Subcutaneous abdominal adipose tissue (tissue), 5 donors: ENCODE measurements around the gene BST1.
"Not testable (repeated sequence)": the region's sequence is repeated elsewhere in the genome, so short reads cannot be mapped to it uniquely, and the experiment has no call there.

ENCODE experiments used
- H3K27ac ChIP-seq: one replicate; pipeline ENCODE4 v1.7.0; 2013; ENCODE audit warnings: low read depth, mild to moderate bottlenecking, inconsistent platforms, low read length, moderate library complexity
- H3K27me3 ChIP-seq, 5 donors: one replicate each; pipeline ENCODE4 v1.7.0; 2013; ENCODE audit warnings: low read length in 5 of 5, inconsistent platforms in 1 of 5; ENCODE audit not compliant: control insufficient read depth in 5 of 5, insufficient read depth in 4 of 5
- H3K36me3 ChIP-seq, 5 donors: one replicate each; pipeline ENCODE4 v1.7.0; 2013; ENCODE audit warnings: low read length in 5 of 5; ENCODE audit not compliant: control insufficient read depth in 5 of 5, insufficient read depth in 5 of 5
- H3K4me1 ChIP-seq, 5 donors: one replicate each; pipeline ENCODE4 v1.7.0; 2013; ENCODE audit warnings: low read length in 5 of 5, mild to moderate bottlenecking in 3 of 5, moderate library complexity in 1 of 5; ENCODE audit not compliant: control insufficient read depth in 5 of 5, insufficient read depth in 5 of 5
- H3K4me3 ChIP-seq, 5 donors: one replicate each; pipeline ENCODE4 v1.7.0; 2013; ENCODE audit warnings: low read length in 5 of 5, low read depth in 1 of 5
- H3K9ac ChIP-seq, 5 donors: one replicate each; pipeline ENCODE4 v1.7.0; 2013; ENCODE audit warnings: low read length in 5 of 5, mild to moderate bottlenecking in 4 of 5, moderate library complexity in 3 of 5
- H3K9me3 ChIP-seq, 5 donors: one replicate each; pipeline ENCODE4 v1.7.0; 2013; ENCODE audit warnings: low read length in 5 of 5; ENCODE audit not compliant: control insufficient read depth in 5 of 5
- donor health status: healthy.
- donor health status: healthy.
- donor health status: healthy.
- donor health status: healthy.
- donor health status: healthy.

Gene BST1

DNA sequence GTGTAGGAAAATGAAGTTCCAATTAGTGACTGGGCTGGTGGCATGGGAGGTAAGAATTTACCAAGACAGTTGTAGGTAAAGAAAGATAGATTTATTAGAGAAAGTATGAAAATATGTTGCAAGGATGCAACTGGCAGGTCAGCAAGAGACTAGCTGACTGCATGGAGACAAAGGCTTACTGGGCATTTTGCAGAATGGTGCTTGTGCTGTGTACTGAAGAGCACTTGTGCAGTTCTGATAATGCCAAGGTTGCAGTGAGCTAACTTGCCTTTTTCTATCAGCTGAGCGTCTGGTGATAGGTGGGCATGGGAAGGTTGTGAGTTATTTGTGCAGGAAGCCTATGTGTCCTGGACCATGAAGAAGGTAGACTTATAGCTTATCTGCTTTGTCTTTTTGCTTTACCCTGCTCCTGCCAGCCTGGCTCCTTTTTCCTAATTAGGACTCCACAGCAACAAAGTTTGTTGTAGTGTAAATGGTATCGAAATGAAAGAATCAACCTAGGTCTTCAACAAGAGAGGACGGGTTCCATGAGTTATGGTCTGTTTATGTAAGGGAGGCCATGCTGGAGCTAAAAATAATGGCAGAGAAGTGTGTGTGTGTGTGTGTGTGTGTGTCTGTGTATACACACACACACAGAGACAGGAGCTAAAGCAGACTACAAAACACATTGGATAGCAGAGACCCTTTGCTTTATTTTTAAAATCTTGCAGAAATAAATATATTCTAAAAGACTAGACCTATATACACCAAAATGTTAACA lies 15.0 kb downstream of the BST1 start:
- Histone ChIP-seq H3K4me3 (no peak overlapping the region), H3K9me3 (no peaks in the 10 kb centered on the region), H3K27me3 (no peaks in the 10 kb centered on the region), H3K9ac (peak overlapping the region in 2 of 5 donors; percentile 1 to 57), H3K4me1 (peaks cover 2 to 27% (median 21%) of the 10 kb centered on the region in 5 donors), H3K36me3 (peaks cover 0 to 10% (median 4%) of the 10 kb centered on the region in 5 donors), H3K27ac (peak overlapping the region; percentile 33)

- Histone ChIP-seq H3K27ac (no peak overlapping the region), H3K9ac (no peak overlapping the region), H3K36me3 (peaks cover 0 to 12% (median 6%) of the 10 kb centered on the region in 5 donors), H3K4me1 (peaks cover 2 to 27% (median 21%) of the 10 kb centered on the region in 5 donors), H3K27me3 (no peaks in the 10 kb centered on the region), H3K4me3 (no peak overlapping the region), H3K9me3 (no peaks in the 10 kb centered on the region)
Observed at GRCh38 chr4:15718465-15718864, 15.6 kb downstream of the BST1 start.

DNA sequence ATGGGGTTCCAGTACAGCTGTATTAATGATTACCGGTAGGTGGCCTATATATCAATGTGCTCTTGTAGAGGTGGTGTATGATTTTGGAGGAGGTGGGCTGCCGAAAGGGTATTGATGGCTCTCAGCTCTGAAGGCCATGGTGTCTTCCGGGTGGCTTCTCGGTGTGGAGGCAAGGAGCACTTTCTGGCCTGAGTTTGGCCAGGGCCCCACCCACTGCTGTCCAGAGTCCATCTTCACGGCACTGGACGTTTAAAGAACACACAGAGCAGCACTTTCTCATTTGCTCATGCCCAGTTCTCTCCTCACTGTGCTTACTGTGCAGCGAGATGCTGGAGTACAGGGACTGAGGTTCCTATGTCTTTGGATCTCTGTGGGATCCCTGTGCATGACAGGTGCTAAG lies 16.1 kb downstream of the BST1 start:
- H3K9me3 ChIP-seq: no peaks in the 10 kb centered on the region
- H3K9ac ChIP-seq: no peak overlapping the region
- no peak overlapping the region for H3K27ac ChIP-seq
- no peak overlapping the region for H3K4me3 ChIP-seq
- H3K36me3 ChIP-seq: peaks cover 3 to 16% (median 9%) of the 10 kb centered on the region in 5 donors
- no peaks in the 10 kb centered on the region for H3K27me3 ChIP-seq
- H3K4me1 ChIP-seq: peaks cover 1 to 27% (median 21%) of the 10 kb centered on the region in 5 donors

DNA sequence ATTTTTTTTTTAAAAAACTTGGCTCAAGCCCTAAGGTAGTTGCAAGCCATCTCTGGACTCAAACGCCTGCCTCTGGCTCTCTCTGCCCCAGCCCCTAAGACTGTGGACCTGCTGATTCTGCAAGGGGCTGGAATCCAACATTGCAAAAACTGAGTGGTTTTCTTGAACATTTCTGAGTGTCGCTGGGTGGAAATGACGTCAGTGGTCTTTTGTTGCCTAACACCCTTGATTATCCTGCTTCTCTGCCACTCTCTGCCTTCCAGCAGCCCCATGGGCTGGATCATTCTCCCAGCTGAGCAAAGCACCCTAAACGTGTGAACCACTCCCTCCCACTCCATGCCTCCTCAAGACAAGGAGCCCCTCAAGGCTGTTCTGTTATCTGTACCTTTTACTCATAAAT lies 16.6 kb downstream of the BST1 start:
- Histone ChIP-seq H3K27me3 (no peaks in the 10 kb centered on the region), H3K9me3 (no peaks in the 10 kb centered on the region), H3K36me3 (peaks cover 3 to 19% (median 11%) of the 10 kb centered on the region in 5 donors), H3K9ac (no peak overlapping the region), H3K27ac (no peak overlapping the region), H3K4me1 (peaks cover 0 to 21% (median 17%) of the 10 kb centered on the region in 5 donors), H3K4me3 (no peak overlapping the region)

- Histone ChIP-seq H3K4me3 (no peak overlapping the region), H3K9me3 (no peaks in the 10 kb centered on the region), H3K4me1 (peaks cover 0 to 15% (median 11%) of the 10 kb centered on the region in 5 donors), H3K27me3 (no peaks in the 10 kb centered on the region), H3K27ac (no peak overlapping the region), H3K9ac (no peak overlapping the region), H3K36me3 (peaks cover 3 to 22% (median 11%) of the 10 kb centered on the region in 5 donors)
Observed at GRCh38 chr4:15720851-15721250, 18.0 kb downstream of the BST1 start.

DNA sequence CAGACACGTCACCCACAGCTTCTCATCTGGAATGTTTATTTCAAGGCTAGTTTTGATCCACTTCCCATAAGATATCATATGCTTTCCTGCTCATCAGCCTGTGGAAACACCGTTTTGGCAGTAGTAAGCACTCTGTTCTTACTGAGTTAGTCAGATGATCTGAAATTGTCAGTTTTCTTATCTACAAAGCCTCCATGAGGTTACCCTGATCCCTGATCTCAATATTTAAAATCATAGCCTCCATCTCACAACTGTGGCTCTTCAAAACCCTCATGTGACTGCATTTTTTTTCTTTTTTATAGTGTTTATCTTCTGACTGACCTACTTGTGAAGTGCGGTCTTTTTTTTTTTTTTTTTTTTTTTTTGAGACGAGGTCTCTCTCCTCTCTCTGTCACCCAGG lies 22.7 kb downstream of the BST1 start:
- no peak overlapping the region for H3K27ac ChIP-seq
- H3K4me1 ChIP-seq: peaks cover 0 to 2% (median 0%) of the 10 kb centered on the region in 5 donors
- H3K4me3 ChIP-seq: no peak overlapping the region
- H3K9ac ChIP-seq: no peak overlapping the region
- H3K36me3 ChIP-seq: peaks cover 3 to 18% (median 8%) of the 10 kb centered on the region in 5 donors
- no peaks in the 10 kb centered on the region for H3K27me3 ChIP-seq
- no peaks in the 10 kb centered on the region for H3K9me3 ChIP-seq

DNA sequence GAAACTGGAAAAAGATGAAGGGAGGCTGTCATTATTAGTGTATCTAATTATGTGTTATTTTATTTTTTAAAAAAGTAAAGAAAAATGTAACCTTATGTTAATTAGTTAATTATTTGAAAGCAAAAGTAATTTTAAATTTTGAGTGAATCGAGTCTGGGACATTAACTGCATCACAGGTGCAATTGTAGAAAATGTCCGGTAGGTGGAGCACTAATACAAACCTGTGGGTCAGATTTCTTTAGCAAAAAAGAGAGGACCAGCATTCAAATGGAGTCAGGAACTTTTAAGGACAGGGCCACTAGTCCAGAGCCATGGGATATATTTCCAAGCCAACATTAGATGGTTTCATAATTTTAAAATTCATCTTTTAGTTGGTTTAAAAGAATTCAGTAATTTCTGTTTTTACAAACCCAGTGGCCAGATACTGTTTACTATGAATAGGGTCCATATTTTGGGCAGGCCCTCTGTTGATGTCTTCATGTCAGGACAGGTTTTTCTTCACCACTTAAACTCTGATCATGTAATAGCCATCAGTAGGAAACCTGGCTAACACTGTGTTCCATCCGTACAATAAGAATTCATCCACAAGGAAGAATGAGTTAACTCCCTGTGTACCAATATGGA lies 27.2 kb downstream of the BST1 start:
- Histone ChIP-seq H3K4me1 (peaks cover 0 to 2% (median 0%) of the 10 kb centered on the region in 5 donors), H3K36me3 (peaks cover 0 to 3% (median 2%) of the 10 kb centered on the region in 5 donors), H3K9me3 (no peaks in the 10 kb centered on the region), H3K9ac (no peak overlapping the region), H3K27ac (no peak overlapping the region), H3K27me3 (no peaks in the 10 kb centered on the region), H3K4me3 (no peak overlapping the region)

- H3K27ac ChIP-seq, H3K36me3 ChIP-seq, H3K9ac ChIP-seq, H3K4me3 ChIP-seq, H3K27me3 ChIP-seq, H3K9me3 ChIP-seq, H3K4me1 ChIP-seq: not testable (repeated sequence)
Observed at GRCh38 chr4:15733061-15733460, 30.2 kb downstream of the BST1 start.

- Histone ChIP-seq H3K9me3 (no peaks in the 10 kb centered on the region), H3K4me1 (peaks cover 0 to 3% (median 0%) of the 10 kb centered on the region in 5 donors), H3K36me3 (no peaks in the 10 kb centered on the region), H3K27ac (no peak overlapping the region), H3K4me3 (no peak overlapping the region), H3K9ac (no peak overlapping the region), H3K27me3 (no peaks in the 10 kb centered on the region)
Observed at GRCh38 chr4:15735536-15735935, 32.7 kb downstream of the BST1 start.

- Histone ChIP-seq H3K27me3 (no peaks in the 10 kb centered on the region), H3K27ac (no peak overlapping the region), H3K36me3 (no peaks in the 10 kb centered on the region), H3K4me3 (no peak overlapping the region), H3K9me3 (peaks cover 0 to 1% (median under 1%) of the 10 kb centered on the region in 5 donors), H3K9ac (no peak overlapping the region), H3K4me1 (peaks cover 0 to 6% (median 0%) of the 10 kb centered on the region in 5 donors)
Observed at GRCh38 chr4:15736514-15737050, 33.7 kb downstream of the BST1 start.
